Tibial nerve (tissue), 4 donors: ENCODE results near the gene ETV3. TPM values are rescaled to one million over a fixed set of nuclear protein-coding genes. Genes with fewer than 3 reads are reported as not detected.
A peak's percentile ranks its signal among the peaks of the same experiment; 100 is the strongest.
"Not testable (repeated sequence)": the region's sequence is repeated elsewhere in the genome, so short reads cannot be mapped to it uniquely, and the experiment has no call there.

Source experiments
- DNase-seq, 2 donors: peaks; one replicate each; pipeline ENCODE4 v3.0.0-alpha.2; 2019; ENCODE audit warnings: low spot score in 2 of 2
- H3K27ac ChIP-seq, 4 donors: fragments of 200-600 bp; sonication (generic) in 3 of 4; one replicate each; pipeline ENCODE4 v1.5.1; 2017 to 2019; ENCODE audit warnings: mild to moderate bottlenecking in 1 of 4
- H3K27me3 ChIP-seq, 2 donors: fragments of 200-600 bp; sonication (generic) in 1 of 2; one replicate each; pipeline versions ENCODE4 v1.5.1 to v1.6.0; 2017 to 2019
- H3K36me3 ChIP-seq, 3 donors: fragments of 200-600 bp; sonication (generic); one replicate each; pipeline ENCODE4 v1.5.1; 2018 to 2019
- H3K4me1 ChIP-seq, 4 donors: fragments of 200-600 bp; sonication (generic) in 3 of 4; one replicate each; pipeline ENCODE4 v1.5.1; 2017 to 2019
- H3K4me3 ChIP-seq, 4 donors: fragments of 200-600 bp; sonication (generic) in 3 of 4; one replicate each; pipeline ENCODE4 v1.5.1; 2017 to 2019; ENCODE audit warnings: mild to moderate bottlenecking in 1 of 4, moderate library complexity in 1 of 4
- H3K9me3 ChIP-seq, 4 donors: fragments of 200-600 bp; sonication (generic) in 3 of 4; one replicate each; pipeline ENCODE4 v1.5.1; 2017 to 2019
- EP300 ChIP-seq, 2 donors: sonication (generic); formaldehyde crosslinking; IDR thresholded peaks; one replicate each; pipeline ENCODE4 v1.6.1; 2017; ENCODE audit warnings: antibody characterized with exemption in 2 of 2, mild to moderate bottlenecking in 1 of 2
- POLR2A ChIP-seq, 2 donors: fragments of 450-650 bp; IDR thresholded peaks; one replicate each; pipeline ENCODE4 v1.6.1; 2017; ENCODE audit warnings: antibody characterized with exemption in 2 of 2, mild to moderate bottlenecking in 2 of 2, moderate library complexity in 2 of 2
- WGBS, 2 donors: methylation state at CpG; one replicate each; pipeline ENCODE4 v1.1.5; 2018; 5-methylcytosine and 5-hydroxymethylcytosine counted together
- total RNA-seq, 4 donors: library from RNA; depleted of rRNA; stranded (reverse); fragments of >200 nt; gene quantifications; one replicate each; pipeline ENCODE4 v1.1.0, GENCODE V29; 2016
- TF ChIP-seq, protein P1 (sequence below), 5 experiments: fragments of 200-600 bp in 3 of 5; fragments of 450-650 bp in 2 of 5; sonication (generic) in 3 of 5; IDR thresholded peaks; one replicate each; pipeline ENCODE4 v1.5.1; 2016 to 2019; ENCODE audit warnings: antibody characterized with exemption in 5 of 5, mild to moderate bottlenecking in 3 of 5, moderate library complexity in 2 of 5

Gene ETV3
- 10 to 100 TPM; 18.4 to 20.0 (median 19.1) TPM for total RNA-seq

DNA sequence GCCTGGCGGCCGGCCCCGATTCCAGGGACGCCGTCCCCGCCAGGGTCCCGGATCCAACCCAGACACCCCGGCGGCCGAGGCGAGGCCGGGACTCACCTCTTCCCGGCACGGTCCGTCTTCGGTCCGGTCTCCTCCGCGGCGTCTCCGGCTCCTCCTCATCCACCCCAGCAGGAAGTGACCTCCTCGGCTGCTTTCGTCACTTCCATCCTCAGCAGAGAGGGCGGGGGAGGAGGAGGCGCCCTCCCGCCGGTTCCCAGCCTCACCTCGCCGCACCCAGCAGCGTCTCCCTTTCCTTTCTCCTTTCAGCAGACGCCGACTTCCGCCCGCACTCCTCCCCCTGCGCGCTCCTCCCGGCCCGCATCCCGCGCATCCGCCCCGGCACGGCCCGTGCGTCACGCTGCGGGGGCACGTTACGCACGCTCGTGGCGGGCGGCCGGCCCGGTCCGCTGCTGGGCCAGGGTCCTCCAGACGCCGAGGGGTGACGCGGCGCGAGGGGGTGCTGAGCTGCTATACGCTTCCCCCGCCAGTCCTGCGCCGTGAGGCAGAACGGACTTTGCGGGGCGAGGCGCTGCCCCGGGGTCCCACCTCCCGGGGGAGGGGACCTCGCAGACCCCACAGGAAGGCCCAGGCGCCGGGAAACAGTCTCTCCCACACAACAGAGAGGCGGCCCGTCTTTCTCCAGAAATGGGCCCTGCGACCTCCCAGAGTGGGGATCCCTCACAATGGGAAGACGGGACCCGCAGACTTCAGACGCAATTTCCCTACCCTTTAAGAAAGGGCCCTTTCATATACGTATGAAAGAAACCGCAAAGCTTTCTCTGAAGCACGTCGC, at the start of gene ETV3:
ETV3 (minus strand) TSS at position 176 of the 832 bp plus-strand sequence. CDS start 2,043 bp downstream, outside the sequence.
- WGBS, 2 donors = 0 to 1% methylated on average over 18 to 64 of the region's 85 CpGs
- Histone ChIP-seq H3K27ac (peak within 1 kb of the TSS; percentile 95 to 98 (median 98)), H3K4me1 (peaks cover 0 to 34% (median 17%) of the 10 kb centered on the region in 4 donors), H3K9me3 (no peaks in the 10 kb centered on the region), H3K4me3 (peak within 1 kb of the TSS; percentile 76 to 100 (median 94)), H3K27me3 (no peaks in the 10 kb centered on the region), H3K36me3 (peaks cover 0 to 26% (median 0%) of the 10 kb centered on the region in 3 donors)
- DNase-seq = peak; percentile 78 to 84
- TF ChIP-seq, protein P1, sequence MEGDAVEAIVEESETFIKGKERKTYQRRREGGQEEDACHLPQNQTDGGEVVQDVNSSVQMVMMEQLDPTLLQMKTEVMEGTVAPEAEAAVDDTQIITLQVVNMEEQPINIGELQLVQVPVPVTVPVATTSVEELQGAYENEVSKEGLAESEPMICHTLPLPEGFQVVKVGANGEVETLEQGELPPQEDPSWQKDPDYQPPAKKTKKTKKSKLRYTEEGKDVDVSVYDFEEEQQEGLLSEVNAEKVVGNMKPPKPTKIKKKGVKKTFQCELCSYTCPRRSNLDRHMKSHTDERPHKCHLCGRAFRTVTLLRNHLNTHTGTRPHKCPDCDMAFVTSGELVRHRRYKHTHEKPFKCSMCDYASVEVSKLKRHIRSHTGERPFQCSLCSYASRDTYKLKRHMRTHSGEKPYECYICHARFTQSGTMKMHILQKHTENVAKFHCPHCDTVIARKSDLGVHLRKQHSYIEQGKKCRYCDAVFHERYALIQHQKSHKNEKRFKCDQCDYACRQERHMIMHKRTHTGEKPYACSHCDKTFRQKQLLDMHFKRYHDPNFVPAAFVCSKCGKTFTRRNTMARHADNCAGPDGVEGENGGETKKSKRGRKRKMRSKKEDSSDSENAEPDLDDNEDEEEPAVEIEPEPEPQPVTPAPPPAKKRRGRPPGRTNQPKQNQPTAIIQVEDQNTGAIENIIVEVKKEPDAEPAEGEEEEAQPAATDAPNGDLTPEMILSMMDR (IDR thresholded peaks at IDR 0.05) = peak in 1 of 5 experiments; percentile 42
- TF ChIP-seq EP300 (IDR thresholded peaks at IDR 0.05) (peak in 1 of 2 donors; percentile 98), POLR2A (IDR thresholded peaks at IDR 0.05) (peak; percentile 89 to 95)

DNA sequence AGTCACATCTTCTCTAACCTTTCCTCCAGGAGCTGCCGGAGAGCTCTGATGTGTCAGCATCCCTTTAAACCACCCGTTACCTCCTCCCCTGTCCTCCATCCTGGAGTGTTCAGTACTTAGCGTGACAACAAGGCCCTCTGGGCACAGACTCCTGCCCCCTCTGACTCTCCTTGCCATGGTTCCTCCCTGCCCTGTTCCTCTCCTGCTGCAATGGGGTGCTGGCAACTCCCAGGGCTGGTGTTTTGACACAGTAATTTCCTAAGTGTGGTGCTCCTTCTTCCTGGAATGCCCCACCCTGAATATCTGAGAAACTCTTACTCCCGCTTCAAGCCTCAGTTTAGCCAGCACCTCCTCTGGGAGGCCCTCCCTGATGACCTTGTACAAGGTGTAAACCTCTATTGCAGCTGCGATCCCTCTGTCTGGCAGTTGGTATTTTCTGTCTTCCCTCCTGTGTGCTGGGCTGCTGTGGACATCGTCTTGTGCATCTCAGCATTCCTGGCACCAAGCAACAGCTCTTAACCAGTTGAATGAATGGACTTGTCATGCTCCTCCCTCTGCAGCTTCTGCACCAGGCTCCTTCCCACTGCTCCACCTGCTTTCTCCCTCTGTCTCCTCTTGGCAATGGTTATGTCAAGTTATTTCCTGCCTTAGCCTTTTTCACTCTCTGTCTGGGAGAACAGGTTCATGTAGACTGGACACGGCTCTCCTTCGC, 48.2 kb upstream of the ETV3 start:
- H3K4me1 ChIP-seq = no peaks in the 10 kb centered on the region
- H3K36me3 ChIP-seq = no peaks in the 10 kb centered on the region
- no peaks in the 10 kb centered on the region for H3K9me3 ChIP-seq
- DNase-seq = no peak
- H3K4me3 ChIP-seq = no peak overlapping the region
- 81 to 82% methylated on average over 8 of the region's 8 CpGs for WGBS, 2 donors
- peaks cover 0 to 9% of the 10 kb centered on the region in 2 donors for H3K27me3 ChIP-seq
- TF ChIP-seq, protein P1 (IDR thresholded peaks at IDR 0.05) = no peak
- no peak for TF ChIP-seq EP300 (IDR thresholded peaks at IDR 0.05)
- TF ChIP-seq POLR2A (IDR thresholded peaks at IDR 0.05) = no peak
- no peak overlapping the region for H3K27ac ChIP-seq

DNA sequence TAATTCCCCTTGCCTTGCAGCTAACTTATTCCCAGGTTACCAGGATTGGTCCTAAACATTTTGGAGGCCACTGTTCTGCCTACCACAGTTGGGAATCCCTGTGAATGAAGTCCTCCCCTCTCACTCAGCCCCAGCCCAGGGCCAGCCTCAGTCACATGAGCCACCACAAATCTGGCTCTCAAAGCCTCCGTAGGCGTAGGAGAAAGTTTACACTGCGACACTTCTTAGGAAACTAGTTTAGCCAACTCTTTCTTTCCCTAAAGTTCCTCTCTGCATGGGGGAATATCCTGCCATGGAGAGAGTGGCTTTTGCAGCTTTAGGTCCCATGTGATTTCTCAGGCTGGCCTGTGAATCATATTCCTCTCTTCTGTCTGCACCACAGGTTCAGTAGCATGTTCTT, 45.7 kb upstream of the ETV3 start:
- 39 to 59% methylated on average over 3 of the region's 3 CpGs for WGBS, 2 donors
- Histone ChIP-seq H3K36me3 (no peaks in the 10 kb centered on the region), H3K9me3 (no peaks in the 10 kb centered on the region), H3K4me3 (no peak overlapping the region), H3K27me3 (peaks cover 0 to 11% of the 10 kb centered on the region in 2 donors), H3K27ac (no peak overlapping the region), H3K4me1 (no peaks in the 10 kb centered on the region)
- DNase-seq = no peak
- no peak for TF ChIP-seq EP300 (IDR thresholded peaks at IDR 0.05)
- TF ChIP-seq, protein P1 (IDR thresholded peaks at IDR 0.05) = no peak
- no peak for TF ChIP-seq POLR2A (IDR thresholded peaks at IDR 0.05)

DNA sequence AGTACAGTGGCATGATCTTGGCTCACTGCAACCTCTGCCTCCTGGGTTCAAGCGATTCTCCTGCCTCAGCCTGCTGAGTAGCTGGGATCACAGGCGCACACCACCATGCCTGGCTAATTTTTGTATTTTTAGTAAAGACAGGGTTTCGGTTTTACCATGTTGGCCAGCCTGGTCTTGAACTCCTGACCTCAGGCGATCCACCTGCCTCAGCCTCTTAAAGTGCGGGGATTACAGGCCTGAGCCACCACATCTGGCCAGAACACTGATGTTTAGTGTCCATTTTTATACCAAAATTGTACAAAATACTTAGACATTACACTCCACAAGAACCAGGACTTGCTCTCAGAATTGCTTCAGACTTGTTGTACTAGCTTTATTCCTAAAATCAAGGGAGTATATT, 44.2 kb upstream of the ETV3 start:
- H3K4me3 ChIP-seq, H3K27ac ChIP-seq, H3K36me3 ChIP-seq, H3K9me3 ChIP-seq, DNase-seq, H3K4me1 ChIP-seq: not testable (repeated sequence)
- WGBS, 2 donors = 80 to 84% methylated on average over 5 of the region's 5 CpGs
- peaks cover 0 to 11% of the 10 kb centered on the region in 2 donors for H3K27me3 ChIP-seq

DNA sequence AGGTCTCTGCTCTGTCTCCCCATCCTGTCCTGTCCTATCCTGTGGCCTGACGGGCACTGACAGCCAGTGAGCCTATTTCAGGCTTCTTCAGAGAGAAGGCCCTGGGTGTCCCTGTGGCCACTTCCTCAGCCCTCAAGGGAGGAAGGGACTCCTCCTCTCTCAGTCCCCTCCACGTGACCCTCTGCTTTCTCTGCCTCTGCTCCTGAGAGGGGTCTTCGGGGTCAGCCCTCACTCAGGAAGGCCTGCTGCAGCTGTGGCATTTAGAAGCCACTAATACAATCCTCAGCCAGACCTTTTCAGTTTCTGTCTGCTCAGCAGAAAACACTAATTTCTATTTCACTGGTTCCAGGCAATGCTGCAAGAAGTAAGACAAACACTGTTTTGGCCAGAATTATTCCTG, 43.6 kb upstream of the ETV3 start:
- DNase-seq = no peak
- H3K9me3 ChIP-seq = no peaks in the 10 kb centered on the region
- WGBS, 2 donors = 42 to 77% methylated on average over 3 of the region's 3 CpGs
- no peaks in the 10 kb centered on the region for H3K4me1 ChIP-seq
- H3K36me3 ChIP-seq = no peaks in the 10 kb centered on the region
- TF ChIP-seq, protein P1 (IDR thresholded peaks at IDR 0.05) = no peak
- no peak for TF ChIP-seq EP300 (IDR thresholded peaks at IDR 0.05)
- no peak for TF ChIP-seq POLR2A (IDR thresholded peaks at IDR 0.05)
- H3K4me3 ChIP-seq = no peak overlapping the region
- H3K27ac ChIP-seq = no peak overlapping the region
- H3K27me3 ChIP-seq = peaks cover 0 to 11% of the 10 kb centered on the region in 2 donors
